Activated CD4-positive, alpha-beta T cell treated with anti-CD3 and anti-CD28 coated beads, Interleukin-2, amount 10 ng/mL, durations not matched to agents 7 days and 5 days (primary cell): Measurements from ENCODE around the gene TMEM132E. TPM values are rescaled to one million over a fixed set of nuclear protein-coding genes. Genes with fewer than 3 reads are reported as not detected.

ENCODE experiments used
- CTCF ChIA-PET: fragments of 350-600 bp; sonication (Branson Sonifier 250); formaldehyde crosslinking; loops from one replicate; lab custom pipeline; 2021; ENCODE audit warnings: antibody characterized with exemption; lab: Charles Lee
- POLR2A ChIA-PET: fragments of 350-600 bp; sonication (Branson Sonifier 250); formaldehyde crosslinking; loops from one replicate; lab custom pipeline; 2021; ENCODE audit warnings: antibody characterized with exemption; lab: Charles Lee
- DNase-seq: peaks from one replicate; pipeline ENCODE4 v3.0.0-alpha.2; 2020
- H3K27ac Mint-ChIP-seq: one replicate; pipeline ENCODE4 v1.8.0; 2021; ENCODE audit warnings: mild to moderate bottlenecking, moderate library complexity, mixed read lengths
- H3K27me3 Mint-ChIP-seq: one replicate; pipeline ENCODE4 v1.8.0; 2021; ENCODE audit warnings: mixed read lengths
- H3K36me3 Mint-ChIP-seq: one replicate; pipeline ENCODE4 v1.8.0; 2021; ENCODE audit warnings: low read depth, mixed read lengths
- H3K4me1 Mint-ChIP-seq: one replicate; pipeline ENCODE4 v1.8.0; 2021; ENCODE audit warnings: mixed read lengths
- H3K4me3 Mint-ChIP-seq: one replicate; pipeline ENCODE4 v1.8.0; 2021; ENCODE audit warnings: mild to moderate bottlenecking, moderate library complexity, mixed read lengths
- H3K9me3 Mint-ChIP-seq: one replicate; pipeline ENCODE4 v1.8.0; 2021; ENCODE audit warnings: mixed read lengths
- total RNA-seq, 2 experiments: library from RNA; stranded (reverse); gene quantifications; one replicate each; pipeline ENCODE4 v1.2.3, GENCODE V29; 2021

Gene TMEM132E
- total RNA-seq, 2 experiments from 2014 or later = not detected

GRCh38 chr17:34667656-34668055 is 88.3 kb downstream of the TMEM132E start:
- CTCF ChIA-PET = interaction anchor here (1.5 kb wide), 1 partner anchor 250 kb away, joined by 3 read pairs; no protein-coding TSS in a partner anchor
- no peak for DNase-seq
- POLR2A ChIA-PET = no interaction called here
- Mint-ChIP-seq H3K27me3 (no peaks in the 10 kb centered on the region), H3K9me3 (no peaks in the 10 kb centered on the region), H3K27ac (no peak overlapping the region), H3K36me3 (no peaks in the 10 kb centered on the region), H3K4me1 (peaks cover 4% of the 10 kb centered on the region), H3K4me3 (no peak overlapping the region)

GRCh38 chr17:34668206-34668605 is 88.8 kb downstream of the TMEM132E start:
- ChIA-PET CTCF (no interaction called here), POLR2A (no interaction called here)
- H3K4me3 Mint-ChIP-seq = no peak overlapping the region
- H3K27me3 Mint-ChIP-seq = no peaks in the 10 kb centered on the region
- no peak overlapping the region for H3K27ac Mint-ChIP-seq
- H3K9me3 Mint-ChIP-seq = no peaks in the 10 kb centered on the region
- peaks cover 4% of the 10 kb centered on the region for H3K4me1 Mint-ChIP-seq
- no peak for DNase-seq
- H3K36me3 Mint-ChIP-seq = no peaks in the 10 kb centered on the region

GRCh38 chr17:34669511-34669910 is 90.1 kb downstream of the TMEM132E start:
- H3K27me3 Mint-ChIP-seq = no peaks in the 10 kb centered on the region
- H3K9me3 Mint-ChIP-seq = no peaks in the 10 kb centered on the region
- no peak for DNase-seq
- H3K4me1 Mint-ChIP-seq = peaks cover 4% of the 10 kb centered on the region
- ChIA-PET POLR2A (no interaction called here), CTCF (no interaction called here)
- no peak overlapping the region for H3K27ac Mint-ChIP-seq
- no peak overlapping the region for H3K4me3 Mint-ChIP-seq
- no peaks in the 10 kb centered on the region for H3K36me3 Mint-ChIP-seq

- CTCF ChIA-PET = no interaction called here
- no peaks in the 10 kb centered on the region for H3K27me3 Mint-ChIP-seq
- H3K36me3 Mint-ChIP-seq = no peaks in the 10 kb centered on the region
- POLR2A ChIA-PET = no interaction called here
- H3K4me3 Mint-ChIP-seq = no peak overlapping the region
- no peak overlapping the region for H3K27ac Mint-ChIP-seq
- no peaks in the 10 kb centered on the region for H3K4me1 Mint-ChIP-seq
- DNase-seq = no peak
- H3K9me3 Mint-ChIP-seq = no peaks in the 10 kb centered on the region
Observed at GRCh38 chr17:34670618-34671017, 91.2 kb downstream of the TMEM132E start.

- Mint-ChIP-seq H3K4me1 (no peaks in the 10 kb centered on the region), H3K36me3 (no peaks in the 10 kb centered on the region), H3K27me3 (no peaks in the 10 kb centered on the region), H3K27ac (no peak overlapping the region), H3K4me3 (no peak overlapping the region), H3K9me3 (no peaks in the 10 kb centered on the region)
- CTCF ChIA-PET = no interaction called here
- POLR2A ChIA-PET = no interaction called here
- DNase-seq = no peak
Observed at GRCh38 chr17:34671191-34671590, 91.8 kb downstream of the TMEM132E start.

GRCh38 chr17:34672176-34672785 is 92.9 kb downstream of the TMEM132E start:
- Mint-ChIP-seq H3K36me3 (no peaks in the 10 kb centered on the region), H3K27ac (no peak overlapping the region), H3K27me3 (no peaks in the 10 kb centered on the region), H3K4me1 (no peaks in the 10 kb centered on the region), H3K4me3 (no peak overlapping the region), H3K9me3 (no peaks in the 10 kb centered on the region)
- POLR2A ChIA-PET = no interaction called here
- DNase-seq = no peak
- CTCF ChIA-PET = no interaction called here

GRCh38 chr17:34673516-34673915 is 94.1 kb downstream of the TMEM132E start:
- Mint-ChIP-seq H3K36me3 (no peaks in the 10 kb centered on the region), H3K27me3 (no peaks in the 10 kb centered on the region), H3K4me1 (no peaks in the 10 kb centered on the region), H3K9me3 (no peaks in the 10 kb centered on the region), H3K27ac (no peak overlapping the region), H3K4me3 (no peak overlapping the region)
- no peak for DNase-seq
- ChIA-PET POLR2A (no interaction called here), CTCF (no interaction called here)

- H3K27me3 Mint-ChIP-seq = no peaks in the 10 kb centered on the region
- no peaks in the 10 kb centered on the region for H3K4me1 Mint-ChIP-seq
- no peaks in the 10 kb centered on the region for H3K36me3 Mint-ChIP-seq
- no peaks in the 10 kb centered on the region for H3K9me3 Mint-ChIP-seq
- H3K4me3 Mint-ChIP-seq = no peak overlapping the region
- DNase-seq = no peak
- ChIA-PET POLR2A (no interaction called here), CTCF (no interaction called here)
- H3K27ac Mint-ChIP-seq = no peak overlapping the region
Observed at GRCh38 chr17:34673995-34674890, 94.9 kb downstream of the TMEM132E start.

- Mint-ChIP-seq H3K4me1 (no peaks in the 10 kb centered on the region), H3K4me3 (no peak overlapping the region)
Observed at GRCh38 chr17:34675143-34675542, 95.8 kb downstream of the TMEM132E start.

GRCh38 chr17:34675605-34676004 is 96.2 kb downstream of the TMEM132E start:
- ChIA-PET CTCF (no interaction called here), POLR2A (no interaction called here)
- no peaks in the 10 kb centered on the region for H3K36me3 Mint-ChIP-seq

More at GRCh38 chr17:34675143-34675542, 95.8 kb downstream of the TMEM132E start:
- H3K36me3 Mint-ChIP-seq = no peaks in the 10 kb centered on the region
- no peaks in the 10 kb centered on the region for H3K9me3 Mint-ChIP-seq
- no peak overlapping the region for H3K27ac Mint-ChIP-seq
- POLR2A ChIA-PET = no interaction called here
- DNase-seq = no peak
- H3K27me3 Mint-ChIP-seq = peaks cover 2% of the 10 kb centered on the region
- CTCF ChIA-PET = no interaction called here

GRCh38 chr17:34680151-34680550 is 100.8 kb downstream of the TMEM132E start:
- H3K36me3 Mint-ChIP-seq = no peaks in the 10 kb centered on the region
- H3K9me3 Mint-ChIP-seq = no peaks in the 10 kb centered on the region
- CTCF ChIA-PET = no interaction called here
- H3K27ac Mint-ChIP-seq = no peak overlapping the region
- H3K27me3 Mint-ChIP-seq = peaks cover 17% of the 10 kb centered on the region
- no peaks in the 10 kb centered on the region for H3K4me1 Mint-ChIP-seq
- no peak for DNase-seq
- H3K4me3 Mint-ChIP-seq = no peak overlapping the region
- POLR2A ChIA-PET = no interaction called here

More at GRCh38 chr17:34675605-34676004, 96.2 kb downstream of the TMEM132E start:
- Mint-ChIP-seq H3K4me1 (no peaks in the 10 kb centered on the region), H3K27me3 (peaks cover 7% of the 10 kb centered on the region), H3K27ac (no peak overlapping the region), H3K9me3 (no peaks in the 10 kb centered on the region), H3K4me3 (no peak overlapping the region)
- DNase-seq = no peak

GRCh38 chr17:34682305-34682704 is 102.9 kb downstream of the TMEM132E start:
- CTCF ChIA-PET = no interaction called here
- H3K27me3 Mint-ChIP-seq = peaks cover 22% of the 10 kb centered on the region
- H3K4me3 Mint-ChIP-seq = no peak overlapping the region

GRCh38 chr17:34683390-34683789 is 104.0 kb downstream of the TMEM132E start:
- POLR2A ChIA-PET = no interaction called here
- H3K4me3 Mint-ChIP-seq = no peak overlapping the region
- DNase-seq = no peak
- H3K27ac Mint-ChIP-seq = no peak overlapping the region
- H3K36me3 Mint-ChIP-seq = no peaks in the 10 kb centered on the region
- no peaks in the 10 kb centered on the region for H3K9me3 Mint-ChIP-seq
- CTCF ChIA-PET = no interaction called here
- peaks cover 22% of the 10 kb centered on the region for H3K27me3 Mint-ChIP-seq
- H3K4me1 Mint-ChIP-seq = no peaks in the 10 kb centered on the region

More at GRCh38 chr17:34682305-34682704, 102.9 kb downstream of the TMEM132E start:
- Mint-ChIP-seq H3K36me3 (no peaks in the 10 kb centered on the region), H3K27ac (no peak overlapping the region), H3K4me1 (no peaks in the 10 kb centered on the region), H3K9me3 (no peaks in the 10 kb centered on the region)
- POLR2A ChIA-PET = no interaction called here
- no peak for DNase-seq
